H9 (cell line): ENCODE results near the gene DNALI1. TPM values are rescaled to one million over a fixed set of nuclear protein-coding genes. Genes with fewer than 3 reads are reported as not detected.

ENCODE experiments used
- DNase-seq: peaks from one replicate; pipeline ENCODE4 v3.0.0-alpha.2; 2017
- H2AFZ ChIP-seq: one replicate; pipeline ENCODE4 v1.6.1; 2013; ENCODE audit warnings: mild to moderate bottlenecking, low read length, control low read depth, moderate library complexity
- H2AK5ac ChIP-seq: 2 replicates; pipeline ENCODE4 v1.6.1; 2013; ENCODE audit warnings: low read length, control low read depth, mixed read lengths; ENCODE audit not compliant: insufficient read length
- H2BK120ac ChIP-seq: one replicate; pipeline ENCODE4 v1.6.1; 2013; ENCODE audit warnings: low read depth, mild to moderate bottlenecking, low read length, control low read depth, inconsistent platforms; ENCODE audit not compliant: poor library complexity, severe bottlenecking
- H2BK12ac ChIP-seq: 2 replicates; pipeline ENCODE4 v1.6.1; 2013; ENCODE audit warnings: low read length, control low read depth, mixed read lengths, low read depth; ENCODE audit not compliant: insufficient read length
- H2BK15ac ChIP-seq: 2 replicates; pipeline ENCODE4 v1.6.1; 2013; ENCODE audit warnings: low read depth, low read length, control low read depth
- H2BK20ac ChIP-seq: one replicate; pipeline ENCODE4 v1.6.1; 2013; ENCODE audit warnings: low read depth, mild to moderate bottlenecking, low read length, control low read depth, inconsistent platforms; ENCODE audit not compliant: poor library complexity, severe bottlenecking
- H2BK5ac ChIP-seq: 2 replicates; pipeline ENCODE4 v1.6.1; 2013; ENCODE audit warnings: low read length, control low read depth, mixed read lengths; ENCODE audit not compliant: insufficient read length
- H3K14ac ChIP-seq: 2 replicates; pipeline ENCODE4 v1.6.1; 2013; ENCODE audit warnings: low read length, control low read depth; ENCODE audit not compliant: insufficient read depth
- H3K18ac ChIP-seq: 2 replicates; pipeline ENCODE4 v1.6.1; 2013; ENCODE audit warnings: low read depth, mild to moderate bottlenecking, mixed read lengths, low read length, control low read depth; ENCODE audit not compliant: insufficient read length
- H3K23ac ChIP-seq: 2 replicates; pipeline ENCODE4 v1.6.1; 2013; ENCODE audit warnings: low read length, control low read depth, mixed read lengths, low read depth; ENCODE audit not compliant: insufficient read length
- H3K23me2 ChIP-seq: 2 replicates; pipeline ENCODE4 v1.6.1; 2013; ENCODE audit warnings: low read depth, mild to moderate bottlenecking, mixed read lengths, low read length, control low read depth; ENCODE audit not compliant: insufficient read length, poor library complexity, severe bottlenecking
- H3K27ac ChIP-seq: 2 replicates; pipeline ENCODE4 v1.5.1; 2013; ENCODE audit warnings: low read length, control low read depth, mixed read lengths, low read depth; ENCODE audit not compliant: insufficient read length
- H3K27me3 ChIP-seq: 2 replicates; pipeline ENCODE4 v1.6.1; 2013; ENCODE audit warnings: low read length, control low read depth, inconsistent platforms; ENCODE audit not compliant: insufficient read depth
- H3K4ac ChIP-seq: 2 replicates; pipeline ENCODE4 v1.6.1; 2013; ENCODE audit warnings: low read depth, mild to moderate bottlenecking, control low read depth, inconsistent platforms, low read length, moderate library complexity
- H3K4me1 ChIP-seq: 2 replicates; pipeline ENCODE4 v1.6.1; 2013; ENCODE audit warnings: low read length, control low read depth, inconsistent platforms; ENCODE audit not compliant: insufficient read depth
- H3K4me2 ChIP-seq: 2 replicates; pipeline ENCODE4 v1.6.1; 2013; ENCODE audit warnings: low read length, control low read depth, mixed read lengths; ENCODE audit not compliant: insufficient read length, insufficient read depth
- H3K56ac ChIP-seq: 2 replicates; pipeline ENCODE4 v1.6.1; 2013; ENCODE audit warnings: low read depth, mild to moderate bottlenecking, mixed read lengths, low read length, control low read depth; ENCODE audit not compliant: insufficient read length
- H3K79me1 ChIP-seq: 2 replicates; pipeline ENCODE4 v1.6.1; 2013; ENCODE audit warnings: low read depth, mild to moderate bottlenecking, moderate library complexity, low read length, control low read depth, inconsistent platforms; ENCODE audit not compliant: insufficient read depth, poor library complexity, severe bottlenecking
- H3K79me2 ChIP-seq: 2 replicates; pipeline ENCODE4 v1.6.1; 2013; ENCODE audit warnings: low read length, control low read depth, inconsistent platforms; ENCODE audit not compliant: insufficient read depth
- H3K9ac ChIP-seq: 2 replicates; pipeline ENCODE4 v1.6.1; 2013; ENCODE audit warnings: low read length, control low read depth, mixed read lengths; ENCODE audit not compliant: insufficient read length; ENCODE audit errors: extremely low read depth
- H3K9me3 ChIP-seq: one replicate; pipeline ENCODE4 v1.6.1; 2013; ENCODE audit warnings: low read depth, low read length, inconsistent platforms; ENCODE audit not compliant: control insufficient read depth
- H3T11ph ChIP-seq: one replicate; pipeline ENCODE4 v1.6.1; 2013; ENCODE audit warnings: mild to moderate bottlenecking, low read length, control low read depth, inconsistent platforms
- H4K20me1 ChIP-seq: one replicate; pipeline ENCODE4 v1.6.1; 2013; ENCODE audit not compliant: control insufficient read depth, insufficient read length, insufficient read depth
- H4K5ac ChIP-seq: 2 replicates; pipeline ENCODE4 v1.6.1; 2013; ENCODE audit warnings: low read depth, mild to moderate bottlenecking, mixed read lengths, low read length, control low read depth; ENCODE audit not compliant: insufficient read length
- H4K8ac ChIP-seq: replicated peaks from 2 replicates; pipeline ENCODE4 v1.6.1; 2013; ENCODE audit warnings: low read length, control low read depth, mixed read lengths, low read depth; ENCODE audit not compliant: insufficient read length
- H4K91ac ChIP-seq: 2 replicates; pipeline ENCODE4 v1.6.1; 2013; ENCODE audit warnings: low read depth, mild to moderate bottlenecking, moderate library complexity, mixed read lengths, low read length, control low read depth; ENCODE audit not compliant: insufficient read length
- H3K27ac Mint-ChIP-seq, 3 experiments: 2 replicates in 2 of 3; 3 replicates in 1 of 3; pipeline ENCODE4 v1.8.0; 2020 to 2021; ENCODE audit warnings: mixed read lengths in 3 of 3, mild to moderate bottlenecking in 1 of 3, moderate library complexity in 1 of 3
- H3K27me3 Mint-ChIP-seq: 2 replicates; pipeline ENCODE4 v1.8.0; 2021; ENCODE audit warnings: low read depth, mild to moderate bottlenecking, moderate library complexity, mixed read lengths
- H3K36me3 Mint-ChIP-seq, 3 experiments: 2 replicates in 2 of 3; 3 replicates in 1 of 3; pipeline ENCODE4 v1.8.0; 2020 to 2021; ENCODE audit warnings: low read depth in 3 of 3, mixed read lengths in 3 of 3; ENCODE audit not compliant: insufficient read depth in 1 of 3
- H3K4me1 Mint-ChIP-seq, 2 experiments: 2 replicates each; pipeline ENCODE4 v1.8.0; 2020; ENCODE audit warnings: mixed read lengths in 2 of 2
- H3K4me3 Mint-ChIP-seq, 2 experiments: 2 replicates in 1 of 2; 3 replicates in 1 of 2; pipeline ENCODE4 v1.8.0; 2020 to 2021; ENCODE audit warnings: mild to moderate bottlenecking in 2 of 2, mixed read lengths in 2 of 2, moderate library complexity in 1 of 2
- H3K9me3 Mint-ChIP-seq, 2 experiments: 2 replicates in 1 of 2; 3 replicates in 1 of 2; pipeline ENCODE4 v1.8.0; 2020; ENCODE audit warnings: mild to moderate bottlenecking in 2 of 2, mixed read lengths in 2 of 2, moderate library complexity in 1 of 2
- WGBS: extraction: QIAGEN DNeasy Blood & Tissue Kit; methylation state at CpG from one replicate; pipeline ENCODE4 v1.1.7; 2013; ENCODE audit warnings: missing lambda C conversion rate, low lambda C conversion rate, mixed read lengths; ENCODE audit not compliant: insufficient read length; ENCODE audit errors: extremely low coverage; 5-methylcytosine and 5-hydroxymethylcytosine counted together
- total RNA-seq: library from RNA; stranded (reverse); gene quantifications from 2 replicates; pipeline ENCODE4 v1.2.1, GENCODE V29; 2021
- TF ChIP-seq, protein P1 (sequence below): fragments of 200-600 bp; sonication (generic); conservative IDR thresholded peaks from 3 replicates; pipeline ENCODE4 v1.8.0; 2021; ENCODE audit warnings: antibody characterized with exemption, mild to moderate bottlenecking

DNALI1 gene
- total RNA-seq, 1 experiment from 2014 or later: 18.0 TPM

DNA sequence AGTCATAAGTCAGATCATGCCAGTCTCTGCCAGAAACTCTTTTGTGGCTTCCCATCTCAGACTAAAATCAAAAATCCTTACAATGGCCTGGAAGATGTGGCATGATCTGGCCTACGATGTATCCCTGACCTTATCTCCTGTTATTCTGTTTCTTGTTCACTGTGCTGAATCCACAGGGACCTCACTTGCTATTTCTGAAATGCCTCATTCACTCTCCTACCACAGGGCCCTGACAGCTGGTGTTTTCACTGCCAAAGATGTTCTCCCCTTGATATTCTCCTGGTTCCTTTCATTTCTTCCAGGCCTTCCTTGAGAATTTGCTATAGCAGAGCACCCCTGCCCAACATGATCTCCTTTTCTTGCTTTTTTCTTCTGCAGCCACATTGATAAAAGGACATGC, 1.7 kb downstream of the DNALI1 start:
- H3K9me3 Mint-ChIP-seq: peaks cover 5 to 6% of the 10 kb centered on the region in 2 experiments; a peak in 3 of 5 replicates
- WGBS: no CpG with 5 or more reads among the region's 1 CpG
- H3K4me3 Mint-ChIP-seq: peak overlapping the region in 1 of 2 experiments; percentile 40; a peak in 3 of 5 replicates

More for the DNA sequence above, 1.7 kb downstream of the DNALI1 start:
- Histone ChIP-seq H4K8ac (no peak overlapping the region), H2BK15ac (no peak overlapping the region), H3K27me3 (no peaks in the 10 kb centered on the region), H3K23ac (no peak overlapping the region), H3K79me2 (no peaks in the 10 kb centered on the region; the same call in 1 of the 2 replicates), H3K18ac (no peak overlapping the region), H3T11ph (no peak overlapping the region), H3K23me2 (peaks cover 11% of the 10 kb centered on the region), H3K9me3 (no peaks in the 10 kb centered on the region), H3K27ac (no peak overlapping the region), H2BK5ac (no peak overlapping the region), H2BK120ac (no peak overlapping the region), H3K56ac (no peak overlapping the region), H2AFZ (no peak overlapping the region), H3K9ac (no peak overlapping the region), H2BK12ac (no peak overlapping the region), H2AK5ac (no peak overlapping the region), H4K5ac (no peak overlapping the region), H2BK20ac (no peak overlapping the region), H3K4me2 (no peak overlapping the region), H3K4ac (no peak overlapping the region), H4K91ac (no peak overlapping the region), H3K79me1 (no peaks in the 10 kb centered on the region), H3K14ac (no peak overlapping the region), H4K20me1 (no peaks in the 10 kb centered on the region), H3K4me1 (no peaks in the 10 kb centered on the region)
- Mint-ChIP-seq H3K36me3 (peaks cover 4 to 13% (median 4%) of the 10 kb centered on the region in 3 experiments; a peak in 5 of 7 replicates), H3K4me1 (peaks cover 19 to 21% of the 10 kb centered on the region in 2 experiments), H3K27me3 (peaks cover 4% of the 10 kb centered on the region), H3K27ac (no peak overlapping the region)
- TF ChIP-seq, protein P1, sequence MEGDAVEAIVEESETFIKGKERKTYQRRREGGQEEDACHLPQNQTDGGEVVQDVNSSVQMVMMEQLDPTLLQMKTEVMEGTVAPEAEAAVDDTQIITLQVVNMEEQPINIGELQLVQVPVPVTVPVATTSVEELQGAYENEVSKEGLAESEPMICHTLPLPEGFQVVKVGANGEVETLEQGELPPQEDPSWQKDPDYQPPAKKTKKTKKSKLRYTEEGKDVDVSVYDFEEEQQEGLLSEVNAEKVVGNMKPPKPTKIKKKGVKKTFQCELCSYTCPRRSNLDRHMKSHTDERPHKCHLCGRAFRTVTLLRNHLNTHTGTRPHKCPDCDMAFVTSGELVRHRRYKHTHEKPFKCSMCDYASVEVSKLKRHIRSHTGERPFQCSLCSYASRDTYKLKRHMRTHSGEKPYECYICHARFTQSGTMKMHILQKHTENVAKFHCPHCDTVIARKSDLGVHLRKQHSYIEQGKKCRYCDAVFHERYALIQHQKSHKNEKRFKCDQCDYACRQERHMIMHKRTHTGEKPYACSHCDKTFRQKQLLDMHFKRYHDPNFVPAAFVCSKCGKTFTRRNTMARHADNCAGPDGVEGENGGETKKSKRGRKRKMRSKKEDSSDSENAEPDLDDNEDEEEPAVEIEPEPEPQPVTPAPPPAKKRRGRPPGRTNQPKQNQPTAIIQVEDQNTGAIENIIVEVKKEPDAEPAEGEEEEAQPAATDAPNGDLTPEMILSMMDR: no peak
- no peak for DNase-seq
